Colonic mucosa (tissue), 4 donors: ENCODE results near the gene KANK3. TPM values are rescaled to one million over a fixed set of nuclear protein-coding genes. Genes with fewer than 3 reads are reported as not detected.

ENCODE experiments used
- DNase-seq: peaks from one replicate; pipeline ENCODE4 v3.0.0-alpha.2; 2020
- H3K27ac ChIP-seq: fragments of 200-600 bp; one replicate; pipeline ENCODE4 v1.8.0; 2021
- H3K27me3 ChIP-seq: fragments of 200-600 bp; one replicate; pipeline ENCODE4 v1.8.0; 2021
- H3K36me3 ChIP-seq: fragments of 200-600 bp; one replicate; pipeline ENCODE4 v1.8.0; 2021
- H3K4me1 ChIP-seq: fragments of 200-600 bp; one replicate; pipeline ENCODE4 v1.8.0; 2021; ENCODE audit warnings: mild to moderate bottlenecking
- H3K4me3 ChIP-seq: fragments of 200-600 bp; one replicate; pipeline ENCODE4 v1.8.0; 2021
- H3K9ac ChIP-seq, 2 donors: one replicate each; pipeline ENCODE4 v1.7.0; 2013; ENCODE audit warnings: control low read depth in 2 of 2, low read depth in 2 of 2, low read length in 2 of 2
- H3K9me3 ChIP-seq: fragments of 200-600 bp; one replicate; pipeline ENCODE4 v1.8.0; 2021
- CTCF ChIP-seq: fragments of 200-600 bp; IDR thresholded peaks from one replicate; pipeline ENCODE4 v1.8.0; 2022; ENCODE audit warnings: antibody characterized with exemption, mild to moderate bottlenecking
- intact Hi-C: fragments of 100-400 bp; cut with DNase I; formaldehyde crosslinking; loops from one replicate; pipeline ENCODE4 v1.14.1; 2022
- total RNA-seq, 2 donors: library from RNA; stranded (reverse); fragmentation: NEBNext Ultra II Directional in 1 of 2; extraction: Animal tissue kit (Norgen Biotek cat#: 25700) in 1 of 2; gene quantifications; one replicate each; pipeline ENCODE4 v1.2.1, GENCODE V29; 2021
- donor health status: healthy.
- donor health status: DM: no; HTN: no; CAD: no.
- donor health status: DM: no; HTN: no; CAD: no.

Gene KANK3
- total RNA-seq, 2 donors from 2014 or later = 1.7 to 2.7 TPM

GRCh38 chr19:8334458-8335342, 8.4 kb downstream of the KANK3 start:
- intact Hi-C loops = no loop called here
- Histone ChIP-seq H3K27me3 (peaks cover 31% of the 10 kb centered on the region), H3K4me3 (peak overlapping the region; percentile 29), H3K9me3 (no peaks in the 10 kb centered on the region), H3K36me3 (no peaks in the 10 kb centered on the region), H3K27ac (no peak overlapping the region), H3K4me1 (peaks cover 9% of the 10 kb centered on the region), H3K9ac (no peak overlapping the region)
- peak; percentile 59 for DNase-seq
- no peak for TF ChIP-seq CTCF

- H3K4me1 ChIP-seq = peaks cover 9% of the 10 kb centered on the region
- no peak overlapping the region for H3K27ac ChIP-seq
- DNase-seq = no peak
- no peaks in the 10 kb centered on the region for H3K36me3 ChIP-seq
- intact Hi-C loops = no loop called here
- H3K9ac ChIP-seq = no peak overlapping the region
- H3K27me3 ChIP-seq = peaks cover 31% of the 10 kb centered on the region
- no peaks in the 10 kb centered on the region for H3K9me3 ChIP-seq
- peak overlapping the region; percentile 29 for H3K4me3 ChIP-seq
- TF ChIP-seq CTCF = no peak
Observed at GRCh38 chr19:8333767-8334457, 9.2 kb downstream of the KANK3 start.

- Histone ChIP-seq H3K9ac (no peak overlapping the region), H3K4me1 (peaks cover 9% of the 10 kb centered on the region), H3K36me3 (no peaks in the 10 kb centered on the region), H3K27ac (no peak overlapping the region), H3K9me3 (no peaks in the 10 kb centered on the region), H3K4me3 (no peak overlapping the region), H3K27me3 (peaks cover 31% of the 10 kb centered on the region)
- intact Hi-C loops = no loop called here
- TF ChIP-seq CTCF = no peak
- DNase-seq = no peak
Observed at GRCh38 chr19:8332976-8333766, 9.9 kb downstream of the KANK3 start.

- H3K36me3 ChIP-seq = no peaks in the 10 kb centered on the region
- H3K9me3 ChIP-seq = no peaks in the 10 kb centered on the region
- DNase-seq = no peak
- H3K27me3 ChIP-seq = peaks cover 31% of the 10 kb centered on the region
- H3K27ac ChIP-seq = no peak overlapping the region
- intact Hi-C loops = no loop called here
- peaks cover 9% of the 10 kb centered on the region for H3K4me1 ChIP-seq
- H3K4me3 ChIP-seq = no peak overlapping the region
- H3K9ac ChIP-seq = no peak overlapping the region
- TF ChIP-seq CTCF = no peak
Observed at GRCh38 chr19:8331263-8331845, 11.7 kb downstream of the KANK3 start.

- Histone ChIP-seq H3K36me3 (no peaks in the 10 kb centered on the region), H3K9me3 (no peaks in the 10 kb centered on the region), H3K27ac (no peak overlapping the region), H3K27me3 (peaks cover 21% of the 10 kb centered on the region), H3K4me3 (no peak overlapping the region), H3K9ac (no peak overlapping the region), H3K4me1 (peaks cover 9% of the 10 kb centered on the region)
- no peak for TF ChIP-seq CTCF
- no peak for DNase-seq
- intact Hi-C loops = no loop called here
Observed at GRCh38 chr19:8329996-8330395, 13.1 kb downstream of the KANK3 start.
